Psoas muscle (tissue), 8 donors: ENCODE measurements around the gene MB. TPM values are rescaled to one million over a fixed set of nuclear protein-coding genes. Genes with fewer than 3 reads are reported as not detected.

Experiments
- ATAC-seq, 4 donors: fragments of 200-7000 bp; cut with Tn5 transposase; one replicate each; pipeline ENCODE4 v1.9.1; 2020; ENCODE audit warnings: moderate library complexity in 3 of 4, mild to moderate bottlenecking in 2 of 4
- DNase-seq, 2 donors: peaks; one replicate each; pipeline ENCODE4 v3.0.0-alpha.2; 2020
- H3K27ac ChIP-seq: fragments of 200-600 bp; one replicate; pipeline ENCODE4 v1.8.0; 2022
- H3K27me3 ChIP-seq, 3 donors: fragments of 200-600 bp in 1 of 3; one replicate each; pipeline versions ENCODE4 v1.6.1 to v1.8.0; 2013 to 2022; ENCODE audit warnings: low read length in 2 of 3, mild to moderate bottlenecking in 2 of 3, moderate library complexity in 1 of 3; ENCODE audit not compliant: insufficient read depth in 3 of 3
- H3K36me3 ChIP-seq, 2 donors: fragments of 200-600 bp in 1 of 2; one replicate each; pipeline versions ENCODE4 v1.6.1 to v1.8.0; 2013 to 2022; ENCODE audit warnings: low read depth in 1 of 2, mild to moderate bottlenecking in 1 of 2, moderate library complexity in 1 of 2; ENCODE audit not compliant: insufficient read depth in 1 of 2
- H3K4me1 ChIP-seq: fragments of 200-600 bp; one replicate; pipeline ENCODE4 v1.8.0; 2022
- H3K4me3 ChIP-seq: fragments of 200-600 bp; one replicate; pipeline ENCODE4 v1.8.0; 2022; ENCODE audit warnings: mild to moderate bottlenecking
- H3K9me3 ChIP-seq: fragments of 200-600 bp; one replicate; pipeline ENCODE4 v1.8.0; 2022
- WGBS, 3 donors: extraction: QIAGEN DNeasy Blood & Tissue Kit; methylation state at CpG; one replicate each; pipeline versions ENCODE4 v1.1.6 to v1.1.7; 2013; 5-methylcytosine and 5-hydroxymethylcytosine counted together
- intact Hi-C, 2 donors: fragments of 100-400 bp; cut with DNase I; formaldehyde crosslinking; loops; one replicate each; pipeline versions ENCODE4 v1.11.0 to v1.14.2; 2022
- polyA plus RNA-seq, 3 donors: library from polyadenylated mRNA; stranded (reverse); fragments of 200-250 nt; gene quantifications; one replicate each; pipeline ENCODE4 v1.2.3, GENCODE V29; 2013
- total RNA-seq, 4 donors: library from RNA; stranded (reverse); fragmentation: NEBNext Ultra II Directional in 2 of 4; extraction: Animal tissue kit (Norgen Biotek cat#: 25700) in 2 of 4; gene quantifications; one replicate each; pipeline versions ENCODE4 v1.2.1 to v1.2.4, GENCODE V29; 2021 to 2023
- TF ChIP-seq, protein P1 (sequence below): fragments of 200-600 bp; IDR thresholded peaks from one replicate; pipeline ENCODE4 v1.8.0; 2022; ENCODE audit warnings: antibody characterized with exemption
- donor health status: healthy with polysubstance abuse.
- donor health status: DM: no; HTN: no; CAD: no; lungs with moderate emphysema.
- donor health status: Bipolar disorder and iron deficiency.
- donor health status: healthy.
- donor health status: DM: yes; HTN: yes; CAD: no.
- donor health status: DM: no; HTN: no; CAD: no.
- donor health status: DM: no; HTN: no; CAD: no.
- donor health status: DM: yes; HTN: yes; CAD: no.

The MB gene
- total and polyA plus RNA-seq, 7 donors: 6,836 to 12,606 (median 9,385) TPM

DNA sequence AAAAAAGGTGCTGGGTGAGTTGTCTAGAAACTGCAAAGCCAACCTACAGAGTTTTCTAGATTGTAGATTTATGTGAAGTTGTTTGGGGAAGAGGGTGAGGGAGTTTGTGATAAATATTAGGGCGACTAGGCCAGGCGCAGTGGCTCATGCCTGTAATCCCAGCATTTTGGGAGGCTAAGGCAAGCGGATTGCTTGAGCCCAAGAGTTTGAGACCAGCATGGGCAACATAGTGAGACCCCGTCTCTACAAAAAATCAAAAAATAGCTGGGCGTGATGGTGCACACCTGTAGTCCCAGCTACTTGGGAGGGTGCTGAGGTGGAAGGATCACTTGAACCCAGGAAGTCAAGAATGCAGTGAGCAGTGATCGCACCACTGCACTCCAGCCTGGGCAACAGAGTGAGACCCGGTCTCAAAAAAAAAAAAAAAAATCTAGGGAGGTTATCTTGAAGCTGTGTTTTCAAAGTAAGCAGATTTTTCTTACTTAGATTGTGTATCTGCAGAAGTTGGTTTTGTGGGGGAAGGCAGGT is 32.0 kb upstream of the MB start:
- Histone ChIP-seq H3K9me3 (no peaks in the 10 kb centered on the region), H3K4me1 (peaks cover 33% of the 10 kb centered on the region), H3K27ac (peak overlapping the region; percentile 82), H3K27me3 (no peaks in the 10 kb centered on the region), H3K36me3 (peaks cover 0 to 5% of the 10 kb centered on the region in 2 donors), H3K4me3 (peak overlapping the region; percentile 91)
- intact Hi-C loops: no loop called here
- TF ChIP-seq, protein P1, sequence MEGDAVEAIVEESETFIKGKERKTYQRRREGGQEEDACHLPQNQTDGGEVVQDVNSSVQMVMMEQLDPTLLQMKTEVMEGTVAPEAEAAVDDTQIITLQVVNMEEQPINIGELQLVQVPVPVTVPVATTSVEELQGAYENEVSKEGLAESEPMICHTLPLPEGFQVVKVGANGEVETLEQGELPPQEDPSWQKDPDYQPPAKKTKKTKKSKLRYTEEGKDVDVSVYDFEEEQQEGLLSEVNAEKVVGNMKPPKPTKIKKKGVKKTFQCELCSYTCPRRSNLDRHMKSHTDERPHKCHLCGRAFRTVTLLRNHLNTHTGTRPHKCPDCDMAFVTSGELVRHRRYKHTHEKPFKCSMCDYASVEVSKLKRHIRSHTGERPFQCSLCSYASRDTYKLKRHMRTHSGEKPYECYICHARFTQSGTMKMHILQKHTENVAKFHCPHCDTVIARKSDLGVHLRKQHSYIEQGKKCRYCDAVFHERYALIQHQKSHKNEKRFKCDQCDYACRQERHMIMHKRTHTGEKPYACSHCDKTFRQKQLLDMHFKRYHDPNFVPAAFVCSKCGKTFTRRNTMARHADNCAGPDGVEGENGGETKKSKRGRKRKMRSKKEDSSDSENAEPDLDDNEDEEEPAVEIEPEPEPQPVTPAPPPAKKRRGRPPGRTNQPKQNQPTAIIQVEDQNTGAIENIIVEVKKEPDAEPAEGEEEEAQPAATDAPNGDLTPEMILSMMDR: no peak
- peak in 2 of 4 donors; percentile 9 to 26 for ATAC-seq
- no peak for DNase-seq
- 44 to 60% (median 46%) methylated on average over 7 of the region's 7 CpGs for WGBS, 3 donors

DNA sequence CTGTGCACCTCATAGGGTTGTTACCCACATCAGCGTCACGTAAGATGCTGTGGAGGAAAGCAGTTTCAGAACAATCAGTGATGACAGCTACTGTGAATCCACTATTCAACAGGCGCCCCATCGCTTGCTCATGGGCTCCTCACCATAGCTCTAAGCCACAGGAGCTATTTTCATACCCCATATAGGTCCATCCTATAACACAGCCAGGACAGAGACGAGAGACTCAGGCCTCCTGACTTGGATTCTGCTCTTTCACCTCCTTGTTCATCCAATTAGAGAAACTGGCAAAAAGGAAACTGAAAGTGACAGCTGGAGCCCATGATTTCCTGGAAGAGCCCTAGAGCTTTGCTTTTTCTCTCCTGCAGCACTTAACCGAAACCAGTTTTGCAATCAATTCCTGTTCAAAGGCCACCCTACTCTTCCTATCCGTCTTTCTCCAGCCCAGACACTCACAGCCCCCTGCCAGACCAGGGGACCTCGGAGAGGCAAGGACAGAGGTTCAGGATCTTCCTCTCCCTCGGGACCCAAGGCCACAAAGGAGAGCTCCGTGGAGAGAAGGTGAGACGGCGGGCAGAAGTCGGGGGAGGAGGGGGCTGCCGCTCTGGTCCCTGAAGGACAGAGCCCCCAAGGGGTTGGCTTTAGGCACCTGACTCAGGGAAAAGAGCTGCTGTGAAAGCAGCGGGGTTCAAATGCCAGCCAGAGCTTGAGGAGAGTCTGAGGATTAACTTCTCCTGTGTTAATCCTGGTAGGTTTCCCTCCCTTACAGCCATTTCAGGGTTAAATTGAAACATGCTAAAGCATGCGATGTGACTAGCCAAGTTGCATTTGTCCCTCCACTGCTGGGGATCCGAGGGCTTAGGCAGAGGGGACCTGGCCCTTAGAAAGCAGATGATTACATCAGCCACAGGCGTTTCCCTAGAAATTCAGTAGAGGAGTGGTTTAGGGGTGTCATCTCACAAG is 31.2 kb upstream of the MB start, which contains the start of gene APOL6:
Gene APOL6, plus strand, starts transcription at position 381 of the 960 bp plus-strand sequence. CDS start 7,980 bp downstream, outside the sequence.
- H3K4me3 ChIP-seq: peak within 1 kb of the TSS; percentile 91
- ATAC-seq (peak; percentile 55 to 74 (median 66)), DNase-seq (peak in 1 of 2 donors; percentile 58)
- TF ChIP-seq, protein P1: no peak
- no peaks in the 10 kb centered on the region for H3K36me3 ChIP-seq
- no peaks in the 10 kb centered on the region for H3K9me3 ChIP-seq
- peaks cover 33% of the 10 kb centered on the region for H3K4me1 ChIP-seq
- 3 to 6% (median 5%) methylated on average over 18 of the region's 18 CpGs for WGBS, 3 donors
- intact Hi-C loops: no loop called here
- H3K27me3 ChIP-seq: no peaks in the 10 kb centered on the region
- peak within 1 kb of the TSS; percentile 82 for H3K27ac ChIP-seq

DNA sequence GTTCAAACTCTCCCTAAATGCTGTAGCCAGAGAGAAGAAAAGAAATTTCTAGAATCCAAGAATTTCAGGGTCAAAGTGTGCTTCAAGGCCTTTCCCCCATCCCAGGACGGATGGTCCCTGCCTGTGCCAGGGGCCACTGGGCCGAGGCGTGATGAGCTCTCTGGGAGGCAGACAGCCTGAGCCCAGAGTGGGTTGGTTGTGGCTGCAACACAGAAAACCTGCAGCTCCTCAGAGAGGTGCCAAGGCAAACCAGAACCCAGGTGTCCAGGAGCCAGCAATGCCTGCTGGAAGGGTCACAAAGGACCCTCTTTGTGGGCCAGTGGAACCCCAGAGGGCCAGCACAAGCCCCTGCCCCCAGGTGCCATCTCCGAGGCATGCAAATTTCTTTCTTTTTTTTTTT is 28.5 kb upstream of the MB start:
- TF ChIP-seq, protein P1: no peak
- H3K4me1 ChIP-seq: peaks cover 33% of the 10 kb centered on the region
- no peaks in the 10 kb centered on the region for H3K27me3 ChIP-seq
- WGBS, 3 donors: 92 to 94% (median 92%) methylated on average over 4 of the region's 4 CpGs
- DNase-seq (no peak), ATAC-seq (no peak)
- no peak overlapping the region for H3K4me3 ChIP-seq
- no peaks in the 10 kb centered on the region for H3K9me3 ChIP-seq
- no peak overlapping the region for H3K27ac ChIP-seq
- intact Hi-C loops: no loop called here
- no peaks in the 10 kb centered on the region for H3K36me3 ChIP-seq

DNA sequence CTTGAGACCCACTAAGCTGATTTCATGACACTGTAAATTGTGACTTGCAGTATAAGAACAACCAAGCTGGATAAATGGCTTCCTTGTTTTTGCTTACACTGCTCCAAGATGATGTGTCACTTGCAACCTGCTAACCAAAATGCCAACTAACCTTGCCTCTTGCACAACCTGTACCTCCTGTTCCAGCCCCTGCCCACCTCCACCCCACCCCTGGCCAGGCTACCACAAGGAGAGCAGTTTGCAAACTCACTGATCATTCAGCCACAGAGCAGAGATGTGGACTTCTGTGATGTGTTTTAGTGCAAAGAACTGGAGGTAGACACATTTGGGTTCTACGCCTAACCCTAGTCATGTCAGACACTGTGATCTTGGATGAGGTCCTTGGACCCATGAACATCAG is 26.9 kb upstream of the MB start:
- Histone ChIP-seq H3K27ac (no peak overlapping the region), H3K4me1 (peaks cover 22% of the 10 kb centered on the region), H3K9me3 (no peaks in the 10 kb centered on the region), H3K36me3 (no peaks in the 10 kb centered on the region), H3K27me3 (no peaks in the 10 kb centered on the region), H3K4me3 (no peak overlapping the region)
- TF ChIP-seq, protein P1: no peak
- 98 to 100% (median 100%) methylated on average over 1 of the region's 1 CpG for WGBS, 3 donors
- intact Hi-C loops: loop anchor here in 1 of 2 donors (5.0 kb wide), 1 partner anchor 398 kb away; no protein-coding TSS in a partner anchor
- no peak for DNase-seq
- no peak for ATAC-seq
